Ascending aorta (tissue), 2 donors: Measurements from ENCODE around the gene ITGA7. TPM values are rescaled to one million over a fixed set of nuclear protein-coding genes. Genes with fewer than 3 reads are reported as not detected.

Experiments used
- DNase-seq, 2 donors: peaks; one replicate each; pipeline ENCODE4 v3.0.0-alpha.2; 2019; ENCODE audit warnings: low spot score in 2 of 2
- H3K27ac ChIP-seq, 2 donors: fragments of 200-600 bp; sonication (generic); one replicate each; pipeline ENCODE4 v1.5.1; 2016 to 2017; ENCODE audit warnings: mild to moderate bottlenecking in 1 of 2
- H3K27me3 ChIP-seq: fragments of 200-600 bp; sonication (generic); one replicate; pipeline ENCODE4 v1.5.1; 2017
- H3K36me3 ChIP-seq, 2 donors: fragments of 200-600 bp; sonication (generic); one replicate each; pipeline ENCODE4 v1.5.1; 2016
- H3K4me1 ChIP-seq, 2 donors: fragments of 200-600 bp; sonication (generic); one replicate each; pipeline ENCODE4 v1.5.1; 2016 to 2017; ENCODE audit warnings: mild to moderate bottlenecking in 1 of 2
- H3K4me3 ChIP-seq, 2 donors: fragments of 200-600 bp; sonication (generic); one replicate each; pipeline ENCODE4 v1.5.1; 2016 to 2017; ENCODE audit warnings: mild to moderate bottlenecking in 1 of 2
- H3K9me3 ChIP-seq, 2 donors: fragments of 200-600 bp; sonication (generic); one replicate each; pipeline ENCODE4 v1.5.1; 2016
- CTCF ChIP-seq, 3 experiments: fragments of 200-600 bp in 2 of 3; fragments of 450-650 bp in 1 of 3; sonication (generic) in 2 of 3; IDR thresholded peaks; one replicate each; pipeline ENCODE4 v1.5.1; 2016 to 2019; ENCODE audit warnings: antibody characterized with exemption in 3 of 3, mild to moderate bottlenecking in 1 of 3, moderate library complexity in 1 of 3
- intact Hi-C: fragments of 100-400 bp; cut with DNase I; formaldehyde crosslinking; loops from one replicate; pipeline ENCODE4 v1.15.1; 2023
- total RNA-seq: library from RNA; depleted of rRNA; stranded (reverse); fragments of >200 nt; gene quantifications from one replicate; pipeline ENCODE4 v1.1.0, GENCODE V29; 2016

Gene ITGA7
- total RNA-seq, 1 donor from 2014 or later, result 246 TPM

GRCh38 chr12:55724226-55724939, 16.7 kb upstream of the ITGA7 start:
- DNase-seq, result peak; percentile 39 to 88
- no peak overlapping the region for H3K4me3 ChIP-seq
- peak overlapping the region; percentile 54 to 63 for H3K27ac ChIP-seq
- no peaks in the 10 kb centered on the region for H3K27me3 ChIP-seq
- H3K4me1 ChIP-seq, result peaks cover 28 to 55% of the 10 kb centered on the region in 2 donors
- H3K9me3 ChIP-seq, result no peaks in the 10 kb centered on the region
- TF ChIP-seq CTCF (IDR thresholded peaks at IDR 0.05), result peak; percentile 64 to 69 (median 68)
- intact Hi-C loops, result loop anchor here (5.0 to 10.0 kb wide), 2 partner anchors 67 to 1300 kb away; no protein-coding TSS in a partner anchor
- peaks cover 19 to 39% of the 10 kb centered on the region in 2 donors for H3K36me3 ChIP-seq

GRCh38 chr12:55723516-55724225, 16.0 kb upstream of the ITGA7 start:
- Histone ChIP-seq H3K4me1 (peaks cover 35 to 63% of the 10 kb centered on the region in 2 donors), H3K27me3 (no peaks in the 10 kb centered on the region), H3K9me3 (no peaks in the 10 kb centered on the region), H3K36me3 (peaks cover 19 to 39% of the 10 kb centered on the region in 2 donors), H3K27ac (peak overlapping the region; percentile 54 to 63), H3K4me3 (no peak overlapping the region)
- TF ChIP-seq CTCF (IDR thresholded peaks at IDR 0.05), result no peak
- DNase-seq, result no peak
- intact Hi-C loops, result loop anchor here (5.0 to 10.0 kb wide), 2 partner anchors 66 to 1299 kb away; no protein-coding TSS in a partner anchor

- Histone ChIP-seq H3K36me3 (peaks cover 19 to 39% of the 10 kb centered on the region in 2 donors), H3K27ac (peak overlapping the region; percentile 54 to 63), H3K4me3 (no peak overlapping the region), H3K4me1 (peaks cover 38 to 70% of the 10 kb centered on the region in 2 donors), H3K9me3 (no peaks in the 10 kb centered on the region), H3K27me3 (no peaks in the 10 kb centered on the region)
- intact Hi-C loops, result loop anchor here (5.0 to 10.0 kb wide), 2 partner anchors 66 to 1298 kb away; no protein-coding TSS in a partner anchor
- TF ChIP-seq CTCF (IDR thresholded peaks at IDR 0.05), result no peak
- DNase-seq, result no peak
Measured at GRCh38 chr12:55722948-55723347, 15.2 kb upstream of the ITGA7 start.

GRCh38 chr12:55721601-55722213, 14.0 kb upstream of the ITGA7 start:
- peaks cover 18 to 33% of the 10 kb centered on the region in 2 donors for H3K36me3 ChIP-seq
- H3K27me3 ChIP-seq, result no peaks in the 10 kb centered on the region
- DNase-seq, result no peak
- H3K4me1 ChIP-seq, result peaks cover 42 to 75% of the 10 kb centered on the region in 2 donors
- TF ChIP-seq CTCF (IDR thresholded peaks at IDR 0.05), result no peak
- H3K9me3 ChIP-seq, result no peaks in the 10 kb centered on the region
- peak overlapping the region; percentile 11 to 52 for H3K4me3 ChIP-seq
- intact Hi-C loops, result loop anchor here (1.0 to 10.0 kb wide), 4 partner anchors 16 to 1297 kb away; a partner anchor contains a TSS
- peak overlapping the region; percentile 86 to 88 for H3K27ac ChIP-seq

GRCh38 chr12:55720894-55721444, 13.3 kb upstream of the ITGA7 start:
- peak; percentile 83 to 97 for DNase-seq
- peaks cover 13 to 26% of the 10 kb centered on the region in 2 donors for H3K36me3 ChIP-seq
- peak; percentile 67 to 79 (median 79) for TF ChIP-seq CTCF (IDR thresholded peaks at IDR 0.05)
- H3K27ac ChIP-seq, result peak overlapping the region; percentile 86 to 88
- intact Hi-C loops, result loop anchor here (1.0 to 10.0 kb wide), 4 partner anchors 16 to 1296 kb away; a partner anchor contains a TSS
- peak overlapping the region; percentile 11 to 52 for H3K4me3 ChIP-seq
- peaks cover 43 to 71% of the 10 kb centered on the region in 2 donors for H3K4me1 ChIP-seq
- no peaks in the 10 kb centered on the region for H3K27me3 ChIP-seq
- H3K9me3 ChIP-seq, result no peaks in the 10 kb centered on the region
